ENCODE results near the gene CTSZ. TPM values are rescaled to one million over a fixed set of nuclear protein-coding genes. Genes with fewer than 3 reads are reported as not detected.

The CTSZ gene
- total RNA-seq, 1 donor from 2014 or later = 278 TPM

DNA sequence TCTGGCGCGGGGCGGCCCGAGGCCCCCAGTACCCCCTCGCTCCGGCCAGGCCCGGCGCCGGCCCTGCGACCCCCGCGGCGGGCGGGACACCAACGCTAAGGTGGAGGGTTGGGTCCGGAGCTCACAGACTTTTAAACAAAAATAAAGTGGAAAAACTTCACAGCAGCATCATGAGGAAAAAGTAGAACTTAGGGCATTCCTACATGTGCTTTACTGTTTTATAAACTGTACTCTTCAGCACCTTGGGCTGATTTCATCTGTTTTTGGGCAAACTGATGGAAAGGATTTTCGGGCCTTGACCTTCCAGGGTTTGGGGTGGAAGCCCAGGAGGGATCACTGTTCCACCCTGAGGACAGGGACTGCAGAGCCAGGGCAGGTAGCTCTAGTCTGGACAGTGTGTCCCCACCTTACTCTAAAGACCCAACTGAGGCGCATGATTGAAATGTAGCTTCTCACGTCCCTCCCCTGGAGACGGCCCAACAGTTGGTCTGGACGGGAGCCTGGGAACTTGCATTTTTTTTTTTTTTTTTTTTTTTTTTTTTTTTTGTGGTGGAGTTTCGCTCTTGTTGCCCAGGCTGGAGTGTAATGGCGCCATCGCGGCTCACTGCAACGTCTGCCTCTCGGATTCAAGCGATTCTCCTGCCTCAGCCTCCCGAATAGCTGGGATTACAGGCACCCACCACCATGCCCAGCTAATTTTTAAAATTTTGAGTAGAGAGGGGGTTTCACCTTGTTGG is 25.3 kb downstream of the CTSZ start:
- Mint-ChIP-seq H3K9me3 (peaks cover under 1% of the 10 kb centered on the region), H3K4me3 (peak overlapping the region; percentile 91), H3K27me3 (no peaks in the 10 kb centered on the region), H3K36me3 (ENCODE audit: low read depth) (peaks cover 14% of the 10 kb centered on the region), H3K27ac (peak overlapping the region; percentile 80), H3K4me1 (peaks cover 45% of the 10 kb centered on the region)
- DNase-seq (no peak), ATAC-seq (ENCODE audit: low read depth) (no peak)
- TF ChIP-seq, protein P1, sequence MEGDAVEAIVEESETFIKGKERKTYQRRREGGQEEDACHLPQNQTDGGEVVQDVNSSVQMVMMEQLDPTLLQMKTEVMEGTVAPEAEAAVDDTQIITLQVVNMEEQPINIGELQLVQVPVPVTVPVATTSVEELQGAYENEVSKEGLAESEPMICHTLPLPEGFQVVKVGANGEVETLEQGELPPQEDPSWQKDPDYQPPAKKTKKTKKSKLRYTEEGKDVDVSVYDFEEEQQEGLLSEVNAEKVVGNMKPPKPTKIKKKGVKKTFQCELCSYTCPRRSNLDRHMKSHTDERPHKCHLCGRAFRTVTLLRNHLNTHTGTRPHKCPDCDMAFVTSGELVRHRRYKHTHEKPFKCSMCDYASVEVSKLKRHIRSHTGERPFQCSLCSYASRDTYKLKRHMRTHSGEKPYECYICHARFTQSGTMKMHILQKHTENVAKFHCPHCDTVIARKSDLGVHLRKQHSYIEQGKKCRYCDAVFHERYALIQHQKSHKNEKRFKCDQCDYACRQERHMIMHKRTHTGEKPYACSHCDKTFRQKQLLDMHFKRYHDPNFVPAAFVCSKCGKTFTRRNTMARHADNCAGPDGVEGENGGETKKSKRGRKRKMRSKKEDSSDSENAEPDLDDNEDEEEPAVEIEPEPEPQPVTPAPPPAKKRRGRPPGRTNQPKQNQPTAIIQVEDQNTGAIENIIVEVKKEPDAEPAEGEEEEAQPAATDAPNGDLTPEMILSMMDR (IDR thresholded peaks at IDR 0.05) = no peak
- intact Hi-C loops (cut with micrococcal nuclease) = loop anchor here (1.0 to 5.0 kb wide), 7 partner anchors 24 to 241 kb away; partner anchors contain the start of genes ATP5F1E and PRELID3B
- ChIA-PET CTCF (interaction anchor here (0.6 kb wide), 1 partner anchor 232 kb away, joined by 5 read pairs; no protein-coding TSS in a partner anchor), POLR2A (interaction anchor here (0.6 to 3.9 kb wide), 16 partner anchors 12 to 1380 kb away, joined by 3 to 35 read pairs (median 6); partner anchors contain the start of gene ATP5F1E)

DNA sequence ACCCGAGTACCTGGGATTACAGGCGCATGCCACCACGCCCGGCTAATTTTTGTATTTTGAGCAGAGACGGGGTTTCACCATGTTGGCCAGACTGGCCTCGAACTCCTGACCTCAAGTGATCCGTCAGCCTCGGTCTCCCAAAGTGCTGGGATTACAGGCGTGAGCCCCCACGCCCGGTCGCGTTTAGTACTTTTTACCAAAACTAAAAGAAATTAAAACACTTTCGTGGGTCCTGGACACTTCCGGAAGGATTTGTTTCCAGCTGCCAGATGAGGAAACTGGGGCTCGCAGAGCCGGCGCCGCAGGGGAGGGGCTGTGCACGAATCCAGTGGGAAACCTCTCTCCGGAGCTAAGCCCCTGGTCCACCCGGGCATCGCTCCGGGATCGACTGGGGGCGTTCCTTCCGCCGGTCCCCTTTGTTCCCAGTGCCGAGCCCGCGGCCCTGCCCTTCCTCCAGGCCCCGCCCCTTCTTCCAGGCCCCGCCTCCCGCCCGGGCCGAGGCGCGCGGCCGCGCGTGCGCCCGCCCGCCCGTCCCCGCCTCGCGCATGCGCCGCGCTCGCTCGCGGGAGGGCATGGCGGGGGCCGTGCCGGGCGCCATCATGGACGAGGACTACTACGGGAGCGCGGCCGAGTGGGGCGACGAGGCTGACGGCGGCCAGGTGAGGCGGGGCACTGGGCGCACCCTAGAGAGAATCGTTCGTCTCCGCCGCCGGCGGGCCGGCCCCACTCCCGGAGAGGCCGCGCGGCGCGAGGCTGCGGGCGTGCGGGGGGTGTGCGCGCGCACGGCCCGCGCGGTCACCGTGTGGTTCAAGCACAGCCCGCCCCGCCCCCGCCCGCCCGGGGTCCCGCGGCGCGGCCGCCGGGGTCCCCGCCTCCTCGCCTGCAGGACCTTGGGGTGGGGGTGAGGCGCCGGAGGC is 26.1 kb downstream of the CTSZ start, which contains the start of gene NELFCD:
Gene NELFCD, plus strand, starts transcription at position 546 of the 917 bp plus-strand sequence. Its CDS starts 54 bp downstream, at position 600.
- intact Hi-C loops (cut with micrococcal nuclease) = loop anchor here (1.0 to 5.0 kb wide), 7 partner anchors 24 to 241 kb away; partner anchors contain the start of genes ATP5F1E and PRELID3B
- CTCF ChIA-PET = no interaction called here
- Mint-ChIP-seq H3K36me3 (ENCODE audit: low read depth) (peaks cover 7% of the 10 kb centered on the region), H3K27me3 (no peaks in the 10 kb centered on the region), H3K4me1 (peaks cover 45% of the 10 kb centered on the region), H3K9me3 (peaks cover 3% of the 10 kb centered on the region), H3K27ac (peak within 1 kb of the TSS; percentile 80), H3K4me3 (peak within 1 kb of the TSS; percentile 91)
- POLR2A ChIA-PET = interaction anchor here (0.6 to 3.9 kb wide), 16 partner anchors 10 to 1379 kb away, joined by 3 to 35 read pairs (median 5); partner anchors contain the start of gene ATP5F1E
- TF ChIP-seq, protein P1 (IDR thresholded peaks at IDR 0.05) = no peak
- peak; percentile 89 for ATAC-seq (ENCODE audit: low read depth)
- DNase-seq = peak; percentile 95

DNA sequence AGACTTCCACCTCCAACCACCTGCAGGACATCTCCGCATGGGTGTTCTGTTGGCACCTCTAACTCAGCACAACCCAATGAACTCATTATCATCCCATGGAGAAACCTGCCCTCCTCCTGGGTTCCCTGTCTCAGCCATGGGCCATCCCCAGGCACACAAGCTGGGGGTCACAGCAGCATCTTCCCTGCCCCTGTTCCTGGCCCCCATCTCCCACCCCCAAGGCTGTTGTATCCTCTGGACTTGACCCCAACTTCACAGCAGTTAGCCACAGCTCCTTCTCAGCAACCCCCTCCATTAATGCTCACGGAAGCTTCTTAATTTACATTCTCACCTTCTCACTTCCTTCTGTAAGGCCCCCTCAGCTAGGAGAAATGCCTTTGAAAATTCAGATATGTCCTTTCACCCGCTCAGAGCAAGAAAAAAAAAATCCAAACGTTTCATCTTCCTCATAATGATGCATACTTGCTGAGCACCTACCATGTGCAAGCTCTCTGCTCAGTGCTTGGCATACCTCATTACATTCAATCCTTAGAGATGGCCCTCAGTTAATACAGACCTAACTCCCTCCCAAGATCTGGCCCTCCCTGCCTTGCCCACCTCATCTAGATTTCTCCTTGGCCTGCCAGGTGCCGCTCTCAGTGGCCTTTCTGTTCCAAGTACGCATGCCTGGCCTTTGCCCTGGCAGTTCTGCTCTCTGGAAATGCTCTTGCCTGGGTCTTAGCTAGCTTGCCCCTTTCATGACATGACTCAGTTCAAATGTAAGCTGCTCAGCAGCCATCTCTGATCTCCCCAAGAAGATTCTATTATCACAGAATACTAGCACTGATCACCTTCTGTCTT is 28.5 kb downstream of the CTSZ start:
- H3K27me3 Mint-ChIP-seq = no peaks in the 10 kb centered on the region
- intact Hi-C loops (cut with micrococcal nuclease) = no loop called here
- POLR2A ChIA-PET = interaction anchor here (0.6 to 1.6 kb wide), 10 partner anchors 8 to 90 kb away, joined by 3 to 9 read pairs (median 4); partner anchors contain the start of gene ATP5F1E
- DNase-seq (no peak), ATAC-seq (ENCODE audit: low read depth) (no peak)
- peaks cover 7% of the 10 kb centered on the region for H3K9me3 Mint-ChIP-seq
- H3K4me1 Mint-ChIP-seq = peaks cover 37% of the 10 kb centered on the region
- CTCF ChIA-PET = interaction anchor here (0.6 kb wide), 1 partner anchor 12 kb away, joined by 3 read pairs; no protein-coding TSS in a partner anchor
- TF ChIP-seq, protein P1 (IDR thresholded peaks at IDR 0.05) = no peak
- H3K4me3 Mint-ChIP-seq = peak overlapping the region; percentile 58
- peak overlapping the region; percentile 36 for H3K27ac Mint-ChIP-seq
- peaks cover 3% of the 10 kb centered on the region for H3K36me3 Mint-ChIP-seq (ENCODE audit: low read depth)

DNA sequence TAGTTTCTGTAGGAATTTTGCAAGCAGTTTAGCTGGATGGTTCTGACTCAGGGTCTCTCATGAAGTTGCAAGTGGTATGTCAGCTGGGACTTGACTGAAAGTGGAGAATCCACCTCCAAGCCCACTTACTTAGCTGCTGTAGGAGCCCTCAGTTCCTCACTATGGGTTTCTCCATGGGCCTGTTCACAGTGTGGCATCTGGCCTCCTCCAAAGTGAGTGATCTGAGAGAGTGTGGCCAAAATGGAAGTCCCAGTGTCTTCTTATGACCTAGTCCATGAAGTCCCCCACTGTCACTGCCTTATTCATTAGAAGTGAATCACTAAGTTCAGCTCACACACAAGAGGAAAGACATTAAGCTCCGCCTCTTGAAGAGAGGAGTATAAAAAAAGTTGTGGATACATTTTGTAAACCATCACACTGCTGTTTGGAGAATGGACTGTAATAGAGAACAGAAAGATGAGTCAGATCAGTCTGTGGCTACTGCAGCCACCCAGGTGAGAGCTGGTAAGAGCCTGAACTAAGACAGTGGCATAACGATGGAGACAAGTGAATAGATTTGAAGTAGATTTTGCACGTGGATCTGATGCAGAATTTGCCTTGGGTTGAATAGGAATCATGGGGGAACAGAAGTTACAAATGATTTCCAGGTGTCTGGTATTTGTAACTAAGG is 30.9 kb downstream of the CTSZ start:
- CTCF ChIA-PET = no interaction called here

More for the DNA sequence above, 30.9 kb downstream of the CTSZ start:
- no peak for ATAC-seq (ENCODE audit: low read depth)
- Mint-ChIP-seq H3K27me3 (no peaks in the 10 kb centered on the region), H3K36me3 (ENCODE audit: low read depth) (no peaks in the 10 kb centered on the region), H3K9me3 (peaks cover 7% of the 10 kb centered on the region), H3K27ac (no peak overlapping the region), H3K4me1 (peaks cover 21% of the 10 kb centered on the region), H3K4me3 (no peak overlapping the region)
- intact Hi-C loops (cut with micrococcal nuclease) = no loop called here
- TF ChIP-seq, protein P1 (IDR thresholded peaks at IDR 0.05) = no peak
- DNase-seq = no peak
- POLR2A ChIA-PET = no interaction called here

All from activated B cell treated with CpG ODN at 0.5 μM for 24 hours (primary cell).